ENCODE data around the gene RPP14.
A peak's percentile ranks its signal among the peaks of the same experiment; 100 is the strongest.

Gene RPP14

DNA sequence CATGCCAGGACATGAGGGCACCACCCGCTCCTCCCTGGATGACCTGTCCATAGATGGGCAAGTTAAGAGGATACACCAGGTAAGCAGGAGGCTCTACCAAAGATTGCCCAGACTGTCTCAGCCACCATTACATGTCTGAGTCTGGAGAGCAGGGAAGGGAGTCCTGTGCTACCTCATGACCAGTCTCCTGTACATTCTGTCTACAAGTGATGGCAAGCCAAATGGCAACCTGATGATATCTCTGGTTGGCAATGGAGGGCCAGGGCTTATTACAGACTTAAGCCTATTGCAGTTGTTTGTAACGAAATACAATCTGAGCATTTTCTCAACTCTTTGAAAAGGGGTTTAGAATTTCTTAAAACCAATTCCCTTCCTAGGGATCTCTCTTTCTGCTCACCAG, 36.7 kb upstream of the RPP14 start:
- Histone ChIP-seq H3K18ac (ENCODE audit: low read length) (no peak overlapping the region), H4K8ac (ENCODE audit: low read depth, low read length) (no peak overlapping the region)
- no CpG with 5 or more reads among the region's 2 CpGs for WGBS (ENCODE audit: extremely low coverage, insufficient coverage, insufficient read length)

DNA sequence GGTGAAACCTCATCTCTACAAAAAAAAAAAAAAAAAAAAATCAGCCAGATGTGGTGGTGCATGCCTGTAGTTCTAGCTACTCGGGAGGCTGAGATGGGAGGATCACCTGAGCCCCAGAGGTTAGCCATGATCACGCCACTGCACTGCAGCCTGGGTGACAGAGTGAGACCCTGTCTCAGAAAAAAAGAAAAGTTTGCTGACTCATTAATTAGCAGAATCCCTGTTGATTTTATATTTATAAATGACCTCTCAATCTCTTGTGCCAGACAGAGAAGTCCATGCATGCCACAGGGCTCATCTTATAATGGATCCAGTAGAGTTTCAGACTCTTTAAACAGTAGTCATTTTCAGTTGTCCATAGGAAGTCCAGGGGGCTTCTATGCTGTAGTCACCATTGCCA, 35.6 kb upstream of the RPP14 start:
- H2AFZ ChIP-seq (ENCODE audit: insufficient read depth, low read length, poor library complexity): no peak overlapping the region
- no CpG with 5 or more reads among the region's 2 CpGs for WGBS (ENCODE audit: extremely low coverage, insufficient coverage, insufficient read length)
- no peak for DNase-seq
- H3K14ac ChIP-seq (ENCODE audit: low read length): no peak overlapping the region
- no peak overlapping the region for H4K91ac ChIP-seq (ENCODE audit: low read depth, low read length)
- H2BK5ac ChIP-seq (ENCODE audit: low read depth, low read length, poor library complexity): no peak overlapping the region
- no peaks in the 10 kb centered on the region for H3K36me3 ChIP-seq (ENCODE audit: control insufficient read depth in 1 of 2, insufficient read depth in 2 of 2, low read length in 2 of 2)
- H4K8ac ChIP-seq (ENCODE audit: low read depth, low read length): no peak overlapping the region
- H3K79me1 ChIP-seq (ENCODE audit: low read length): no peaks in the 10 kb centered on the region
- no peak overlapping the region for H3K4me3 ChIP-seq (ENCODE audit: low read depth, low read length)
- no peaks in the 10 kb centered on the region for H3K4me1 ChIP-seq (ENCODE audit: control insufficient read depth in 1 of 2, insufficient read depth in 2 of 2, low read length in 2 of 2)
- no peak overlapping the region for H2BK12ac ChIP-seq (ENCODE audit: low read length)
- no peaks in the 10 kb centered on the region for H3K79me2 ChIP-seq (ENCODE audit: control insufficient read depth, insufficient read depth, low read length, poor library complexity)
- no peak overlapping the region for H2BK120ac ChIP-seq (ENCODE audit: insufficient read depth, low read length, poor library complexity)
- H3K27ac ChIP-seq (ENCODE audit: low read depth, low read length): no peak overlapping the region
- H3K23ac ChIP-seq (ENCODE audit: low read length): no peak overlapping the region
- no peaks in the 10 kb centered on the region for H3K27me3 ChIP-seq (ENCODE audit: insufficient read depth, low read length)
- H4K12ac ChIP-seq (ENCODE audit: low read depth, low read length): no peak overlapping the region
- H2AK5ac ChIP-seq (ENCODE audit: low read length): no peak overlapping the region
- H3K4ac ChIP-seq (ENCODE audit: low read depth, low read length): no peak overlapping the region
- H3K4me2 ChIP-seq (ENCODE audit: low read length): no peak overlapping the region
- no peak overlapping the region for H3K9ac ChIP-seq (ENCODE audit: low read length)
- H3K18ac ChIP-seq (ENCODE audit: low read length): no peak overlapping the region
- no peaks in the 10 kb centered on the region for H3K9me3 ChIP-seq (ENCODE audit: insufficient read depth, low read depth, low read length)

More for the DNA sequence above, 36.7 kb upstream of the RPP14 start:
- Histone ChIP-seq H3K9me3 (ENCODE audit: insufficient read depth, low read depth, low read length) (no peaks in the 10 kb centered on the region), H2AFZ (ENCODE audit: insufficient read depth, low read length, poor library complexity) (no peak overlapping the region), H3K4ac (ENCODE audit: low read depth, low read length) (no peak overlapping the region), H3K14ac (ENCODE audit: low read length) (no peak overlapping the region), H3K36me3 (ENCODE audit: control insufficient read depth in 1 of 2, insufficient read depth in 2 of 2, low read length in 2 of 2) (no peaks in the 10 kb centered on the region), H2BK120ac (ENCODE audit: insufficient read depth, low read length, poor library complexity) (no peak overlapping the region), H4K91ac (ENCODE audit: low read depth, low read length) (no peak overlapping the region), H3K4me1 (ENCODE audit: control insufficient read depth in 1 of 2, insufficient read depth in 2 of 2, low read length in 2 of 2) (no peaks in the 10 kb centered on the region), H2AK5ac (ENCODE audit: low read length) (no peak overlapping the region), H3K4me2 (ENCODE audit: low read length) (no peak overlapping the region), H2BK5ac (ENCODE audit: low read depth, low read length, poor library complexity) (no peak overlapping the region), H2BK12ac (ENCODE audit: low read length) (no peak overlapping the region), H3K4me3 (ENCODE audit: low read depth, low read length) (no peak overlapping the region), H3K23ac (ENCODE audit: low read length) (no peak overlapping the region), H3K27me3 (ENCODE audit: insufficient read depth, low read length) (no peaks in the 10 kb centered on the region), H3K79me2 (ENCODE audit: control insufficient read depth, insufficient read depth, low read length, poor library complexity) (no peaks in the 10 kb centered on the region), H3K9ac (ENCODE audit: low read length) (peak overlapping the region; percentile 5), H3K27ac (ENCODE audit: low read depth, low read length) (no peak overlapping the region), H4K12ac (ENCODE audit: low read depth, low read length) (no peak overlapping the region), H3K79me1 (ENCODE audit: low read length) (no peaks in the 10 kb centered on the region)
- DNase-seq: no peak

DNA sequence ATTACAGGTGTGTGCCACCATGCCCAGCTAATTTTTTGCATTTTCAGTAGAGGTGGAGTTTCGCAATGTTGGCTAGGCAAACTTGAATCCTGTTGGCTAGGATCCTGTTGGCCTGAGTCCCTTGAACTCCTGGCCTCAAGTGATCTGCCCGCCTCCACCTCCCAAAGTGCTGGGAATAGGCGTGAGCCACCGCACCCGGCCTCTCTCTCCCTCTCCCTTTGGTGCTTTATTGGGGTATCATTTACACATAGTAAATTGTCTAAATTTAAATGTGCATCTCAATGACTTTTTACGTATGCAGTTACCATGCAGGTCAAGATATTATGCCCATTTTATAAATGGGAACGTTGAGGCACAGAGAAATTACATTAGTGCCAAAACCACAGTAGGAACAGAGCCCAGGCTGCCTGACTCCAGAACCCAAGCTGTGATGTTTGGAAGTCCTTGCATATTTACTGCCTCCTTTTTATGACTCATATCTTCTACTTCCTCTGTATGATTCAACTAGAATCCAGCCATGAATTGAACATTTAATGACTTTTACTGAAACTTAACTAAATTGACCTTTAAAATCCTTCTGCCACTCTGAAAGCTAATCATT, 34.0 kb upstream of the RPP14 start:
- no CpG with 5 or more reads among the region's 7 CpGs for WGBS (ENCODE audit: extremely low coverage, insufficient coverage, insufficient read length)
- peak; percentile 14 to 55 for DNase-seq
- no peaks in the 10 kb centered on the region for H3K27me3 ChIP-seq (ENCODE audit: insufficient read depth, low read length)
- H4K91ac ChIP-seq (ENCODE audit: low read depth, low read length): no peak overlapping the region
- no peak overlapping the region for H3K4me3 ChIP-seq (ENCODE audit: low read depth, low read length)
- no peak overlapping the region for H3K4me2 ChIP-seq (ENCODE audit: low read length)
- no peaks in the 10 kb centered on the region for H3K9me3 ChIP-seq (ENCODE audit: insufficient read depth, low read depth, low read length)
- no peaks in the 10 kb centered on the region for H3K79me2 ChIP-seq (ENCODE audit: control insufficient read depth, insufficient read depth, low read length, poor library complexity)
- H3K4me1 ChIP-seq (ENCODE audit: control insufficient read depth in 1 of 2, insufficient read depth in 2 of 2, low read length in 2 of 2): no peaks in the 10 kb centered on the region
- no peak overlapping the region for H3K9ac ChIP-seq (ENCODE audit: low read length)
- H4K12ac ChIP-seq (ENCODE audit: low read depth, low read length): no peak overlapping the region
- no peak overlapping the region for H2BK5ac ChIP-seq (ENCODE audit: low read depth, low read length, poor library complexity)
- no peak overlapping the region for H2BK120ac ChIP-seq (ENCODE audit: insufficient read depth, low read length, poor library complexity)
- H3K14ac ChIP-seq (ENCODE audit: low read length): no peak overlapping the region
- H3K18ac ChIP-seq (ENCODE audit: low read length): no peak overlapping the region
- no peaks in the 10 kb centered on the region for H3K36me3 ChIP-seq (ENCODE audit: control insufficient read depth in 1 of 2, insufficient read depth in 2 of 2, low read length in 2 of 2)
- H3K79me1 ChIP-seq (ENCODE audit: low read length): no peaks in the 10 kb centered on the region
- no peak overlapping the region for H2AFZ ChIP-seq (ENCODE audit: insufficient read depth, low read length, poor library complexity)
- H4K8ac ChIP-seq (ENCODE audit: low read depth, low read length): no peak overlapping the region
- no peak overlapping the region for H2BK12ac ChIP-seq (ENCODE audit: low read length)
- H3K23ac ChIP-seq (ENCODE audit: low read length): no peak overlapping the region
- no peak overlapping the region for H3K4ac ChIP-seq (ENCODE audit: low read depth, low read length)
- H2AK5ac ChIP-seq (ENCODE audit: low read length): no peak overlapping the region
- H3K27ac ChIP-seq (ENCODE audit: low read depth, low read length): no peak overlapping the region

DNA sequence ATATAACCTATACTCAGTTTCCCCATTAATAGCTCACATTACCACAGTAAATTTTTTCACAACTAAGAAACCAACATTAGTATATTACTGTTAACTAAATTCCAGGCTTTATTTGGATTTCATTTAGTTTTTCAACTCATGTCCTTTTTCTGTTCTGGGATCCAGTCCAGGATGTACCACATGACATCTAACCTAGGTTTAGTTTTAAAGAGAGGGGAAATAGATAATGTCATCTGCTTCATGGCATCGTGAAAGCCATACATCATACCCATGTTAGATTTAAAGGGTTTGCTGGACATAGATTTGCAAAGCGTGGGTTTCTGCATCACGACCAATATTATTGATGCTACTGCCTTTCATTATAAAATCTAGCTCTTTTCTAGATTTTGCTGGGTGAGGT, 33.2 kb upstream of the RPP14 start:
- H2AFZ ChIP-seq (ENCODE audit: insufficient read depth, low read length, poor library complexity): no peak overlapping the region
- H3K4me2 ChIP-seq (ENCODE audit: low read length): no peak overlapping the region
- H3K4ac ChIP-seq (ENCODE audit: low read depth, low read length): no peak overlapping the region
- H2BK5ac ChIP-seq (ENCODE audit: low read depth, low read length, poor library complexity): no peak overlapping the region
- WGBS (ENCODE audit: extremely low coverage, insufficient coverage, insufficient read length): no CpG with 5 or more reads among the region's 3 CpGs
- no peak overlapping the region for H3K4me3 ChIP-seq (ENCODE audit: low read depth, low read length)
- H3K27ac ChIP-seq (ENCODE audit: low read depth, low read length): no peak overlapping the region
- H4K8ac ChIP-seq (ENCODE audit: low read depth, low read length): no peak overlapping the region
- H4K91ac ChIP-seq (ENCODE audit: low read depth, low read length): no peak overlapping the region
- H3K23ac ChIP-seq (ENCODE audit: low read length): no peak overlapping the region
- no peak overlapping the region for H3K18ac ChIP-seq (ENCODE audit: low read length)
- no peaks in the 10 kb centered on the region for H3K9me3 ChIP-seq (ENCODE audit: insufficient read depth, low read depth, low read length)
- H4K12ac ChIP-seq (ENCODE audit: low read depth, low read length): no peak overlapping the region
- no peak overlapping the region for H2BK120ac ChIP-seq (ENCODE audit: insufficient read depth, low read length, poor library complexity)
- H3K79me2 ChIP-seq (ENCODE audit: control insufficient read depth, insufficient read depth, low read length, poor library complexity): no peaks in the 10 kb centered on the region
- H2AK5ac ChIP-seq (ENCODE audit: low read length): no peak overlapping the region
- DNase-seq: no peak
- no peaks in the 10 kb centered on the region for H3K27me3 ChIP-seq (ENCODE audit: insufficient read depth, low read length)
- H3K14ac ChIP-seq (ENCODE audit: low read length): no peak overlapping the region
- no peaks in the 10 kb centered on the region for H3K4me1 ChIP-seq (ENCODE audit: control insufficient read depth in 1 of 2, insufficient read depth in 2 of 2, low read length in 2 of 2)
- no peaks in the 10 kb centered on the region for H3K79me1 ChIP-seq (ENCODE audit: low read length)
- no peak overlapping the region for H2BK12ac ChIP-seq (ENCODE audit: low read length)
- no peaks in the 10 kb centered on the region for H3K36me3 ChIP-seq (ENCODE audit: control insufficient read depth in 1 of 2, insufficient read depth in 2 of 2, low read length in 2 of 2)
- H3K9ac ChIP-seq (ENCODE audit: low read length): no peak overlapping the region
